Frontal cortex (tissue), 4 donors: ENCODE measurements around the gene NOP53. TPM values are rescaled to one million over a fixed set of nuclear protein-coding genes. Genes with fewer than 3 reads are reported as not detected.
"Not testable (repeated sequence)": the region's sequence is repeated elsewhere in the genome, so short reads cannot be mapped to it uniquely, and the experiment has no call there.

Experiments used
- DNase-seq, 2 donors: peaks; one replicate each; pipeline ENCODE4 v3.0.0; 2012; ENCODE audit warnings: low spot score in 2 of 2
- FAIRE-seq: peaks from 2 replicates; lab custom pipeline; 2012; peaks lifted over from hg19 to GRCh38; lab: Jason Lieb, UNC
- small RNA-seq: library from RNA; depleted of rRNA; stranded (forward); fragments of <200 nt; gene quantifications from one replicate; pipeline ENCODE3, GENCODE V24; 2014
- total RNA-seq: library from RNA; depleted of rRNA; stranded (reverse); fragments of >200 nt; gene quantifications from one replicate; pipeline ENCODE4 v1.2.3, GENCODE V29; 2014
- donor health status: control.
- donor health status: control.
- donor health status: control.

NOP53 gene
- total RNA-seq, 1 donor from 2014 or later, result 88.0 TPM

GRCh38 chr19:47797996-47798903 lies 52.9 kb downstream of the NOP53 start:
- no peak for DNase-seq
- no peak for FAIRE-seq

GRCh38 chr19:47798904-47799266 lies 53.5 kb downstream of the NOP53 start:
- no peak for DNase-seq

GRCh38 chr19:47801270-47801669 lies 55.9 kb downstream of the NOP53 start:
- DNase-seq (no peak), FAIRE-seq (no peak)

More at GRCh38 chr19:47798904-47799266, 53.5 kb downstream of the NOP53 start:
- FAIRE-seq, result no peak

- DNase-seq (no peak), FAIRE-seq (no peak)
Measured at GRCh38 chr19:47802521-47803043, 57.2 kb downstream of the NOP53 start.

GRCh38 chr19:47803148-47803547 lies 57.8 kb downstream of the NOP53 start:
- not testable (repeated sequence) for DNase-seq, FAIRE-seq

- FAIRE-seq, DNase-seq: not testable (repeated sequence)
Measured at GRCh38 chr19:47803671-47804070, 58.3 kb downstream of the NOP53 start.

- FAIRE-seq, DNase-seq: not testable (repeated sequence)
Measured at GRCh38 chr19:47804451-47804850, 59.1 kb downstream of the NOP53 start, which contains the start of gene TPRX1. Gene TPRX1, minus strand, starts transcription at chr19:47804551. Its CDS starts 12 bp downstream, at chr19:47804539.

- FAIRE-seq, result no peak
- no peak for DNase-seq
Measured at GRCh38 chr19:47805313-47805712, 60.0 kb downstream of the NOP53 start.

GRCh38 chr19:47806435-47806834 lies 61.1 kb downstream of the NOP53 start:
- DNase-seq (no peak), FAIRE-seq (no peak)

Small RNA genes lying within 50 kb of the gene (small RNA-seq; reads per million reads assigned to genes)
- gene AC008745.1 (not detected), gene SNORD23 (not detected)

Other genes with a start within 250 kb of the NOP53 start
- gene NAPA, start 230.5 kb upstream of the NOP53 start, total RNA-seq, result 43.2 TPM
- gene ZNF541, start 172.4 kb upstream of the NOP53 start, total RNA-seq, result under 0.01 TPM
- 4.1 TPM for gene BICRA, start 136.4 kb upstream of the NOP53 start, total RNA-seq
- gene EHD2, start 32.1 kb upstream of the NOP53 start, total RNA-seq, result 1.2 TPM
- gene SELENOW, start 33.2 kb downstream of the NOP53 start, total RNA-seq, result 296 TPM
- not detected for gene TPRX1, start 59.0 kb downstream of the NOP53 start, total RNA-seq
- gene CRX, start 76.4 kb downstream of the NOP53 start, total RNA-seq, result not detected
- gene TPRX2, start 113.7 kb downstream of the NOP53 start, total RNA-seq, result not detected
- not detected for gene SULT2A1, start 140.8 kb downstream of the NOP53 start, total RNA-seq
- not detected for gene BSPH1, start 246.6 kb downstream of the NOP53 start, total RNA-seq
- gene ELSPBP1, start 249.1 kb downstream of the NOP53 start, total RNA-seq, result not detected